ENCODE measurements around the gene ITGB2.

The ITGB2 gene

DNA sequence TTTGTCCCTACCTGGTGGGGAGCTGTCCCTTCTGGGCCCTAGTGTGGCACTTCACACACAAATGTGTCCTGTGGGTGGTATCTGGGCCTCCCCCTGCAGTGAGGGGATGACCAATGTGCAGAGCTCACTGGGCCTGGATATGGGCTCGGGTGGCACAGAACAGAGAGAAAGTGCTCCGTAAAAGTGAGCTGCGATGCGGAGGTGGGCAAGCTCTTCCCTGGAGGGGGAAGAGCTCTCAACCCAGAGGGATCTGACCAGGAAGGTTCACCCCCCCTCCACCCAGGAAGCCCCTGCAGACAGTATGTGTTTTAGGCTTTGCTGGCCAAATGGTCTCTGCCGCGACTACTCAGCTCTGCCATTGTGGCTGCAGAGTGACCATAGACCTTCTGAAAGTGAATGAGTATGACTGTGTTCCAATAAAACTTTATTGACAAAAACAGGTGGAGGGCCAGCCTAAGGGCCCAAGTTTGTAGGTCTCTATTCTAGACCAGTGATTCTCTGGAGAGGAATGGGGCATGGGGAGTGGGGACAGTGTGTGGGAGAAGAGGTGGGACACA is 8.6 kb upstream of the ITGB2 start:
- TF ChIP-seq CREB1 (IDR thresholded peaks at IDR 0.05; ENCODE audit: low read depth): no peak
- no peak for TF ChIP-seq EGR1 (IDR thresholded peaks at IDR 0.05)
- TF ChIP-seq CEBPB (IDR thresholded peaks at IDR 0.05): no peak

DNA sequence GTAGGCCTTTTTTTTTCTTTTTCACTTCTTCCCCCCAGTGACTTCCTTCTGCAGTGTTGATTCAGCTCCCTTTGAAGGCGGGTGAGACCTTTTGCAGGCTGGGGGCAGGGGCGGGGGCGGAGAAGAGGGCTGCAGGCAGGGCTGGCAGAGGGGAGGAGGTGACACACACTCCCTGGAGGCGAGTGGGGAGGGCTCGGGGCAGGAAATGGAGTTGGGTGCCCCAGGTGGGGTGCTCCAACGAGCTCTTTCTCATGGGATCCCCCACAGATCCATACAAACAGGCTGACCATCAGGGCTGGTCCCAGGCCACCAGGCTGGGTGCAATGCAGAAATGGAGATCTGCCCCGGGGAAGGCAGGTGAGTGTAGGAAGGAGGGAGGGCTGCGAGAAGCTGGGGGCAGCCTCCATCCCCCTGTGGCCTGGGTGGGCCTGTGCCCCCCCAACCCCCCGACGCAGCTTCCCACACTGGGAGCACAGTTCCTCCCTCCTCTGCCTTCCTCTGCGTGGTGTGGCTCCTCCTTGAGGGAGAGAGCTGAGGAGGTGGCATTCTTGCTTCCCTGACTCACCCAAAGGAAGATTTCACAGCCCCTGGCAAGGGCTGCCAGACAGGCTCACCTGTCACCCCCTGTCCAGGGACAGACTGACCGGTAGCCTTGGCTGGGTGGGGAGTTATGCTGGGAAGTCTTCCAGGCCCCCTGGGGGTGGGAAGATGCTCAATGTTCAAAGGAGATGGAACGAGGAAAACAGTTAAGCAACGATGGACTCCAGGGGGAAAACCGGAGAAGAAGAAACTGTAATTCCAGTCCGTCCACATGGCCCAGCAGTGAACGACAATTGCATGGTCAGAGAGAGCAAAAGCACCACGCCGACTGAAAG is 7.1 kb upstream of the ITGB2 start:
- 0 out of 2 replicates have a peak, but pooled peaks have one; percentile 10 for TF ChIP-seq TEAD4 (IDR thresholded peaks at IDR 0.05)
- TF ChIP-seq FOXM1 (IDR thresholded peaks at IDR 0.05; ENCODE audit: borderline replicate concordance, low read depth): no peak
- peak; percentile 7; the same call in 1 of the 2 replicates for TF ChIP-seq EGR1 (IDR thresholded peaks at IDR 0.05)

DNA sequence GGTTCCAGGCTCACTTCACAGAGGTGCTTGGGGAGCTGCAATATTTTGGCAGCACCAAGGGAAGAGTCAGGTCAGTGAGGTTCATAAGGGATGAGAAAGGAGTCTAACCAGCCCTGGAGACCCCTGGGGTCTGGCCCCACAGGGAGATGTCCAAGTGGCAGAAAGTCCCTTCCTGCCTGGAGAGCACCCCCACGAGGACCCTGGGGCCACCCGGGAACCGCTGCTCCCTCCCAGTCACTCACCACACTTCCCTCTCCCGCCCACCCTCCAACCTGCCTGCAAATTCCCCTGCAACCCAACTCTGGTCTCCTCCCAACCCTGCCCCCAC is 6.5 kb upstream of the ITGB2 start:
- TF ChIP-seq RAD21 (IDR thresholded peaks at IDR 0.05; ENCODE audit: low read depth) (no peak), TCF12 (IDR thresholded peaks at IDR 0.05; ENCODE audit: low read depth) (no peak), TEAD4 (IDR thresholded peaks at IDR 0.05) (no peak)

- TF ChIP-seq EP300 (IDR thresholded peaks at IDR 0.05; ENCODE audit: borderline replicate concordance): no peak
- TF ChIP-seq TAF1 (IDR thresholded peaks at IDR 0.05; ENCODE audit: low read depth): no peak
- TF ChIP-seq YY1 (IDR thresholded peaks at IDR 0.05; ENCODE audit: low read depth): no peak
- TF ChIP-seq CREB1 (IDR thresholded peaks at IDR 0.05; ENCODE audit: low read depth): no peak
- TF ChIP-seq CEBPB (IDR thresholded peaks at IDR 0.05): no peak
- no peak for TF ChIP-seq TEAD4 (IDR thresholded peaks at IDR 0.05)
- no peak for TF ChIP-seq TCF12 (IDR thresholded peaks at IDR 0.05; ENCODE audit: low read depth)
- no peak for TF ChIP-seq ZBTB7A (IDR thresholded peaks at IDR 0.05; ENCODE audit: low read depth)
- TF ChIP-seq, protein P1, sequence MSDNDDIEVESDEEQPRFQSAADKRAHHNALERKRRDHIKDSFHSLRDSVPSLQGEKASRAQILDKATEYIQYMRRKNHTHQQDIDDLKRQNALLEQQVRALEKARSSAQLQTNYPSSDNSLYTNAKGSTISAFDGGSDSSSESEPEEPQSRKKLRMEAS (IDR thresholded peaks at IDR 0.05): no peak
- TF ChIP-seq FOXM1 (IDR thresholded peaks at IDR 0.05; ENCODE audit: borderline replicate concordance, low read depth): no peak
- no peak for TF ChIP-seq EGR1 (IDR thresholded peaks at IDR 0.05)
- TF ChIP-seq RAD21 (IDR thresholded peaks at IDR 0.05; ENCODE audit: low read depth): no peak
- no peak for TF ChIP-seq USF1 (IDR thresholded peaks at IDR 0.05)
- TF ChIP-seq NFIC (IDR thresholded peaks at IDR 0.05): no peak
- TF ChIP-seq, protein P2, sequence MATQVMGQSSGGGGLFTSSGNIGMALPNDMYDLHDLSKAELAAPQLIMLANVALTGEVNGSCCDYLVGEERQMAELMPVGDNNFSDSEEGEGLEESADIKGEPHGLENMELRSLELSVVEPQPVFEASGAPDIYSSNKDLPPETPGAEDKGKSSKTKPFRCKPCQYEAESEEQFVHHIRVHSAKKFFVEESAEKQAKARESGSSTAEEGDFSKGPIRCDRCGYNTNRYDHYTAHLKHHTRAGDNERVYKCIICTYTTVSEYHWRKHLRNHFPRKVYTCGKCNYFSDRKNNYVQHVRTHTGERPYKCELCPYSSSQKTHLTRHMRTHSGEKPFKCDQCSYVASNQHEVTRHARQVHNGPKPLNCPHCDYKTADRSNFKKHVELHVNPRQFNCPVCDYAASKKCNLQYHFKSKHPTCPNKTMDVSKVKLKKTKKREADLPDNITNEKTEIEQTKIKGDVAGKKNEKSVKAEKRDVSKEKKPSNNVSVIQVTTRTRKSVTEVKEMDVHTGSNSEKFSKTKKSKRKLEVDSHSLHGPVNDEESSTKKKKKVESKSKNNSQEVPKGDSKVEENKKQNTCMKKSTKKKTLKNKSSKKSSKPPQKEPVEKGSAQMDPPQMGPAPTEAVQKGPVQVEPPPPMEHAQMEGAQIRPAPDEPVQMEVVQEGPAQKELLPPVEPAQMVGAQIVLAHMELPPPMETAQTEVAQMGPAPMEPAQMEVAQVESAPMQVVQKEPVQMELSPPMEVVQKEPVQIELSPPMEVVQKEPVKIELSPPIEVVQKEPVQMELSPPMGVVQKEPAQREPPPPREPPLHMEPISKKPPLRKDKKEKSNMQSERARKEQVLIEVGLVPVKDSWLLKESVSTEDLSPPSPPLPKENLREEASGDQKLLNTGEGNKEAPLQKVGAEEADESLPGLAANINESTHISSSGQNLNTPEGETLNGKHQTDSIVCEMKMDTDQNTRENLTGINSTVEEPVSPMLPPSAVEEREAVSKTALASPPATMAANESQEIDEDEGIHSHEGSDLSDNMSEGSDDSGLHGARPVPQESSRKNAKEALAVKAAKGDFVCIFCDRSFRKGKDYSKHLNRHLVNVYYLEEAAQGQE (IDR thresholded peaks at IDR 0.05; ENCODE audit: low read depth): no peak
Measured at GRCh38 chr21:44926331-44927101, 5.8 kb upstream of the ITGB2 start.

GRCh38 chr21:44925378-44925755 is 4.7 kb upstream of the ITGB2 start:
- no peak for TF ChIP-seq EP300 (IDR thresholded peaks at IDR 0.05; ENCODE audit: borderline replicate concordance)

DNA sequence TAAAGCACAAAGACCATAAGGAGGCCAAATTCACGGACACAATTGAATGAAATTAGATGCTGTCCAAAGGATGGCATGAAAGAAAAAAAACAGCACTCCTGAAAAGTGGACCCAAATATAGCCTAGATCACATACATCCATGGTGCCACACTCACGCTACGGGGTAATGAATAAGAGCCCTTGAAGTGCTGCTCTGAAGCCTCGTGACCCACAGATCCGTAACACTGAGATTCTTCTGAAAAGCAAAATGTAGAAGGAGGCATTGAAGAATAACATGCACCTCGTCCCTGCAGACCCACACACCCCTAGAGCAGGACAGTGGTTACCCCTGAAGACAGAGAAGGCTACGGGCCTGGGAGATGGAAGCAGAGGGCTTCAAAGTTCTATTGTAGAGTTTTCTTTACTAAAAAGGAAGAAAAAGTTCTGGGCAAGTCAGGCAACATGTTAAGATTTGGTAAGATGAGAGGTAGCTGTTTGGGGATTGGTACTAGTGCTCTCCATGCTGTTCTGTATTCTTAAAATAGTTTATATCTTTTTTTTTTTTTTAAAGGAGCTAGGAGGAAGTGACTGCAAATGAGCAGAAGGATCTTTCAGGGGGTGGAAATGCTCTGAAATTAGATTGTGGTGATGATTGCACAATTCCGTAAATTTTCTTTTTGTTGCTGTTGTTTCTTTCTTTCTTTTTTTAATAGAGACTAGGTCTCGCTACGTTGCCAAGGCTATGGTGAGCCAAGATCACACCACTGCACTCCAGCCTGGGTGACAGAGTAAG is 4.1 kb upstream of the ITGB2 start:
- no peak for TF ChIP-seq RAD21 (IDR thresholded peaks at IDR 0.05; ENCODE audit: low read depth)
- no peak for TF ChIP-seq EGR1 (IDR thresholded peaks at IDR 0.05)
- TF ChIP-seq USF1 (IDR thresholded peaks at IDR 0.05): no peak
- TF ChIP-seq, protein P2 (IDR thresholded peaks at IDR 0.05; ENCODE audit: low read depth): no peak

Measured in Ishikawa (cell line).